Activated naive CD4-positive, alpha-beta T cell treated with anti-CD3 and anti-CD28 coated beads, Interleukin-2, amount 50 U/mL, for 72 hours (primary cell): Measurements from ENCODE around the gene MYO18B. TPM values are rescaled to one million over a fixed set of nuclear protein-coding genes. Genes with fewer than 3 reads are reported as not detected.

Experiments
- ATAC-seq, 2 donors: fragments of 150-1000 bp; cut with Tn5 transposase; 2 replicates each; pipeline ENCODE4 v1.10.0; 2021; ENCODE audit warnings: mild to moderate bottlenecking in 2 of 2, moderate library complexity in 2 of 2
- DNase-seq, 2 donors: peaks; one replicate each; pipeline ENCODE4 v3.0.0; 2021 to 2022; ENCODE audit warnings: low spot score in 2 of 2
- H3K27ac Mint-ChIP-seq, 2 donors: one replicate each; pipeline ENCODE4 v1.8.0; 2022; ENCODE audit warnings: mild to moderate bottlenecking in 2 of 2, mixed read lengths in 2 of 2
- H3K36me3 Mint-ChIP-seq, 2 donors: one replicate each; pipeline ENCODE4 v1.8.0; 2022; ENCODE audit warnings: mixed read lengths in 2 of 2
- H3K9me3 Mint-ChIP-seq, 2 donors: one replicate each; pipeline ENCODE4 v1.8.0; 2022; ENCODE audit warnings: mixed read lengths in 2 of 2
- total RNA-seq, 2 donors: library from RNA; stranded (reverse); gene quantifications; one replicate each; pipeline ENCODE4 v1.2.3, GENCODE V29; 2022

The MYO18B gene
- total RNA-seq, 2 donors from 2014 or later, result 0.98 to 5.9 TPM

GRCh38 chr22:25902402-25902801 is 160.4 kb downstream of the MYO18B start:
- no peak overlapping the region for H3K27ac Mint-ChIP-seq
- DNase-seq (no peak), ATAC-seq (no peak)
- peaks cover 0 to 5% of the 10 kb centered on the region in 2 donors for H3K9me3 Mint-ChIP-seq
- no peaks in the 10 kb centered on the region for H3K36me3 Mint-ChIP-seq

- Mint-ChIP-seq H3K36me3 (no peaks in the 10 kb centered on the region), H3K9me3 (peaks cover 0 to 5% of the 10 kb centered on the region in 2 donors), H3K27ac (no peak overlapping the region)
- ATAC-seq (no peak), DNase-seq (peak in 1 of 2 donors; percentile 21)
Observed at GRCh38 chr22:25903294-25903693, 161.3 kb downstream of the MYO18B start.

GRCh38 chr22:25908212-25908611 is 166.2 kb downstream of the MYO18B start:
- DNase-seq (no peak), ATAC-seq (no peak)
- H3K27ac Mint-ChIP-seq, result no peak overlapping the region
- H3K36me3 Mint-ChIP-seq, result no peaks in the 10 kb centered on the region
- peaks cover 0 to 5% of the 10 kb centered on the region in 2 donors for H3K9me3 Mint-ChIP-seq

GRCh38 chr22:25908755-25909154 is 166.8 kb downstream of the MYO18B start:
- Mint-ChIP-seq H3K36me3 (no peaks in the 10 kb centered on the region), H3K9me3 (peaks cover 0 to 5% of the 10 kb centered on the region in 2 donors)

GRCh38 chr22:25909614-25910387 is 167.8 kb downstream of the MYO18B start:
- DNase-seq (no peak), ATAC-seq (no peak)
- Mint-ChIP-seq H3K36me3 (no peaks in the 10 kb centered on the region), H3K27ac (no peak overlapping the region), H3K9me3 (peaks cover 0 to 5% of the 10 kb centered on the region in 2 donors)

More at GRCh38 chr22:25908755-25909154, 166.8 kb downstream of the MYO18B start:
- ATAC-seq (no peak), DNase-seq (no peak)
- H3K27ac Mint-ChIP-seq, result no peak overlapping the region

GRCh38 chr22:25911243-25911972 is 169.4 kb downstream of the MYO18B start:
- ATAC-seq, result no peak
- H3K36me3 Mint-ChIP-seq, result no peaks in the 10 kb centered on the region

GRCh38 chr22:25919452-25919851 is 177.5 kb downstream of the MYO18B start:
- Mint-ChIP-seq H3K27ac (no peak overlapping the region), H3K9me3 (peaks cover 6 to 8% of the 10 kb centered on the region in 2 donors), H3K36me3 (no peaks in the 10 kb centered on the region)
- DNase-seq (no peak), ATAC-seq (no peak)

More at GRCh38 chr22:25911243-25911972, 169.4 kb downstream of the MYO18B start:
- DNase-seq, result no peak
- peaks cover 0 to 4% of the 10 kb centered on the region in 2 donors for H3K9me3 Mint-ChIP-seq
- H3K27ac Mint-ChIP-seq, result no peak overlapping the region

GRCh38 chr22:25922141-25922540 is 180.2 kb downstream of the MYO18B start:
- Mint-ChIP-seq H3K27ac (no peak overlapping the region), H3K36me3 (no peaks in the 10 kb centered on the region), H3K9me3 (peaks cover 6 to 8% of the 10 kb centered on the region in 2 donors)
- DNase-seq, result no peak
- no peak for ATAC-seq

GRCh38 chr22:25923914-25924313 is 181.9 kb downstream of the MYO18B start:
- DNase-seq, result no peak
- Mint-ChIP-seq H3K27ac (no peak overlapping the region), H3K36me3 (no peaks in the 10 kb centered on the region), H3K9me3 (peaks cover 0 to 3% of the 10 kb centered on the region in 2 donors)
- ATAC-seq, result no peak

GRCh38 chr22:25928038-25928437 is 186.1 kb downstream of the MYO18B start:
- Mint-ChIP-seq H3K36me3 (peaks cover 0 to 3% of the 10 kb centered on the region in 2 donors), H3K27ac (no peak overlapping the region), H3K9me3 (no peaks in the 10 kb centered on the region)
- ATAC-seq, result no peak
- no peak for DNase-seq

- H3K36me3 Mint-ChIP-seq, result peaks cover 0 to 10% of the 10 kb centered on the region in 2 donors
Observed at GRCh38 chr22:25929321-25929878, 187.4 kb downstream of the MYO18B start.

GRCh38 chr22:25930083-25930482 is 188.1 kb downstream of the MYO18B start:
- ATAC-seq (no peak), DNase-seq (no peak)
- Mint-ChIP-seq H3K9me3 (peaks cover 0 to 4% of the 10 kb centered on the region in 2 donors), H3K36me3 (peaks cover 0 to 10% of the 10 kb centered on the region in 2 donors), H3K27ac (no peak overlapping the region)

More at GRCh38 chr22:25929321-25929878, 187.4 kb downstream of the MYO18B start:
- ATAC-seq, result no peak
- Mint-ChIP-seq H3K27ac (no peak overlapping the region), H3K9me3 (peaks cover 0 to 4% of the 10 kb centered on the region in 2 donors)
- DNase-seq, result no peak

GRCh38 chr22:25930788-25931310 is 188.9 kb downstream of the MYO18B start:
- ATAC-seq (no peak), DNase-seq (no peak)
- peaks cover 0 to 4% of the 10 kb centered on the region in 2 donors for H3K9me3 Mint-ChIP-seq
- peaks cover 3 to 10% of the 10 kb centered on the region in 2 donors for H3K36me3 Mint-ChIP-seq
- no peak overlapping the region for H3K27ac Mint-ChIP-seq

GRCh38 chr22:25933158-25933788 is 191.3 kb downstream of the MYO18B start:
- DNase-seq (no peak), ATAC-seq (no peak)
- H3K9me3 Mint-ChIP-seq, result peaks cover 0 to 4% of the 10 kb centered on the region in 2 donors
- H3K36me3 Mint-ChIP-seq, result peaks cover 4 to 10% of the 10 kb centered on the region in 2 donors
- no peak overlapping the region for H3K27ac Mint-ChIP-seq

GRCh38 chr22:25935266-25936058 is 193.5 kb downstream of the MYO18B start:
- ATAC-seq, result no peak
- H3K27ac Mint-ChIP-seq, result no peak overlapping the region
- peaks cover 4 to 7% of the 10 kb centered on the region in 2 donors for H3K9me3 Mint-ChIP-seq

GRCh38 chr22:25938151-25938550 is 196.2 kb downstream of the MYO18B start:
- peaks cover 4 to 7% of the 10 kb centered on the region in 2 donors for H3K9me3 Mint-ChIP-seq
- ATAC-seq (no peak), DNase-seq (no peak)
- peaks cover 4 to 6% of the 10 kb centered on the region in 2 donors for H3K36me3 Mint-ChIP-seq
- H3K27ac Mint-ChIP-seq, result no peak overlapping the region

More at GRCh38 chr22:25935266-25936058, 193.5 kb downstream of the MYO18B start:
- peaks cover 4 to 10% of the 10 kb centered on the region in 2 donors for H3K36me3 Mint-ChIP-seq
- no peak for DNase-seq
